GM19395 (cell line): ENCODE data around the gene SLC29A3.
A peak's percentile ranks its signal among the peaks of the same experiment; 100 is the strongest.

Source experiments
- ATAC-seq: cut with Tn5 transposase; IDR thresholded peaks from one replicate; pipeline ENCODE4 v1.9.1; 2021; ENCODE audit warnings: mild to moderate bottlenecking, moderate library complexity; ENCODE audit not compliant: unreplicated experiment

Gene SLC29A3

GRCh38 chr10:71365366-71365765 is 46.3 kb downstream of the SLC29A3 start:
- ATAC-seq: no peak

GRCh38 chr10:71366690-71367089 is 47.6 kb downstream of the SLC29A3 start:
- no peak for ATAC-seq

GRCh38 chr10:71367271-71367670 is 48.2 kb downstream of the SLC29A3 start:
- ATAC-seq: no peak

GRCh38 chr10:71368176-71368575 is 49.1 kb downstream of the SLC29A3 start:
- ATAC-seq: no peak

GRCh38 chr10:71368643-71369042 is 49.6 kb downstream of the SLC29A3 start:
- ATAC-seq: no peak

GRCh38 chr10:71369602-71370001 is 50.5 kb downstream of the SLC29A3 start:
- ATAC-seq: no peak

- no peak for ATAC-seq
Observed at GRCh38 chr10:71370031-71370430, 51.0 kb downstream of the SLC29A3 start.

GRCh38 chr10:71371750-71372166 is 52.7 kb downstream of the SLC29A3 start:
- ATAC-seq: peak; percentile 47

- peak; percentile 59 for ATAC-seq
Observed at GRCh38 chr10:71372882-71373495, 53.9 kb downstream of the SLC29A3 start.

- no peak for ATAC-seq
Observed at GRCh38 chr10:71374481-71375233, 55.6 kb downstream of the SLC29A3 start.

GRCh38 chr10:71375952-71376351 is 56.9 kb downstream of the SLC29A3 start:
- ATAC-seq: no peak

- ATAC-seq: no peak
Observed at GRCh38 chr10:71378336-71379117, 59.5 kb downstream of the SLC29A3 start.

GRCh38 chr10:71379118-71379766 is 60.2 kb downstream of the SLC29A3 start:
- ATAC-seq: no peak

GRCh38 chr10:71380841-71381240 is 61.8 kb downstream of the SLC29A3 start:
- no peak for ATAC-seq

GRCh38 chr10:71381611-71382010 is 62.6 kb downstream of the SLC29A3 start:
- ATAC-seq: no peak

- no peak for ATAC-seq
Observed at GRCh38 chr10:71382028-71382427, 63.0 kb downstream of the SLC29A3 start.

GRCh38 chr10:71382757-71383156 is 63.7 kb downstream of the SLC29A3 start:
- ATAC-seq: no peak

GRCh38 chr10:71383972-71384687 is 65.1 kb downstream of the SLC29A3 start:
- ATAC-seq: no peak

GRCh38 chr10:71388171-71388570 is 69.1 kb downstream of the SLC29A3 start:
- no peak for ATAC-seq

GRCh38 chr10:71388583-71389310 is 69.7 kb downstream of the SLC29A3 start:
- ATAC-seq: no peak
